SK-N-SH treated with all-trans-retinoic acid at 6 μM for 48 hours (cell line): ENCODE measurements around the gene MIER3.

ENCODE experiments used
- GLIS3 ChIP-seq: fragments of 250-450 bp; sonication (Bioruptor Pico); IDR thresholded peaks from 2 replicates; pipeline ENCODE4 v1.5.0; 2020; ENCODE audit warnings: mild to moderate bottlenecking, moderate library complexity
- ZC3H10 ChIP-seq: fragments of 250-450 bp; sonication (Bioruptor Pico); IDR thresholded peaks from 2 replicates; pipeline ENCODE4 v1.5.1; 2021; ENCODE audit warnings: mild to moderate bottlenecking, moderate library complexity
- TF ChIP-seq, protein P1 (sequence below): fragments of 250-450 bp; sonication (Bioruptor Pico); IDR thresholded peaks from 2 replicates; pipeline ENCODE4 v1.5.1; 2020; ENCODE audit warnings: low read depth, mild to moderate bottlenecking, moderate library complexity

DNA sequence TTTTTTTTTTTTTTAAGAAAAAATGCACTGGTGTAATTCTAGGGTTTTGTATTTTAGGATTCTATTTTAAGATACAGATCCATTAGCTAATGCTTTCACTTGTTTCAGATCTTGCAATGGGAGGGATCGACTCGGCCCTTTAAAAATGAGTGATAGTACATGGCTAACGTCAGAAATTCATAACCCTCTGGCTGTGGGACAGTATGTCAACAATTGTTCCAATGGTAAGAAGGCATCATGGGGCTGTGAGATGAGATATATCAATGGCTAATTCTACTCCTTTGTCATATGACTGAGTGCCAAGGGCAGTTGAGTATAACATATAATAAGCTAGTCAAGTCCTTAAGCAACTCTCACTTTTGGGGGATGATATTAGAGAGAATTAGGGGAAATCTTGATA lies 38.2 kb downstream of the MIER3 start:
- TF ChIP-seq GLIS3 (CRISPR knock-in tag) (no peak), ZC3H10 (no peak)
- TF ChIP-seq, protein P1, sequence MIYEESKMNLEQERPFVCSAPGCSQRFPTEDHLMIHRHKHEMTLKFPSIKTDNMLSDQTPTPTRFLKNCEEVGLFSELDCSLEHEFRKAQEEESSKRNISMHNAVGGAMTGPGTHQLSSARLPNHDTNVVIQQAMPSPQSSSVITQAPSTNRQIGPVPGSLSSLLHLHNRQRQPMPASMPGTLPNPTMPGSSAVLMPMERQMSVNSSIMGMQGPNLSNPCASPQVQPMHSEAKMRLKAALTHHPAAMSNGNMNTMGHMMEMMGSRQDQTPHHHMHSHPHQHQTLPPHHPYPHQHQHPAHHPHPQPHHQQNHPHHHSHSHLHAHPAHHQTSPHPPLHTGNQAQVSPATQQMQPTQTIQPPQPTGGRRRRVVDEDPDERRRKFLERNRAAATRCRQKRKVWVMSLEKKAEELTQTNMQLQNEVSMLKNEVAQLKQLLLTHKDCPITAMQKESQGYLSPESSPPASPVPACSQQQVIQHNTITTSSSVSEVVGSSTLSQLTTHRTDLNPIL (CRISPR knock-in tag): no peak
